Colonic mucosa (tissue), 4 donors: ENCODE data around the gene ETV3L. TPM values are rescaled to one million over a fixed set of nuclear protein-coding genes. Genes with fewer than 3 reads are reported as not detected.

ENCODE experiments used
- DNase-seq: peaks from one replicate; pipeline ENCODE4 v3.0.0-alpha.2; 2020
- H3K27ac ChIP-seq: fragments of 200-600 bp; one replicate; pipeline ENCODE4 v1.8.0; 2021
- H3K27me3 ChIP-seq: fragments of 200-600 bp; one replicate; pipeline ENCODE4 v1.8.0; 2021
- H3K36me3 ChIP-seq: fragments of 200-600 bp; one replicate; pipeline ENCODE4 v1.8.0; 2021
- H3K4me1 ChIP-seq: fragments of 200-600 bp; one replicate; pipeline ENCODE4 v1.8.0; 2021; ENCODE audit warnings: mild to moderate bottlenecking
- H3K4me3 ChIP-seq: fragments of 200-600 bp; one replicate; pipeline ENCODE4 v1.8.0; 2021
- H3K9ac ChIP-seq, 2 donors: one replicate each; pipeline ENCODE4 v1.7.0; 2013; ENCODE audit warnings: control low read depth in 2 of 2, low read depth in 2 of 2, low read length in 2 of 2
- H3K9me3 ChIP-seq: fragments of 200-600 bp; one replicate; pipeline ENCODE4 v1.8.0; 2021
- intact Hi-C: fragments of 100-400 bp; cut with DNase I; formaldehyde crosslinking; loops from one replicate; pipeline ENCODE4 v1.14.1; 2022
- total RNA-seq, 2 donors: library from RNA; stranded (reverse); fragmentation: NEBNext Ultra II Directional in 1 of 2; extraction: Animal tissue kit (Norgen Biotek cat#: 25700) in 1 of 2; gene quantifications; one replicate each; pipeline ENCODE4 v1.2.1, GENCODE V29; 2021
- TF ChIP-seq, protein P1 (sequence below): fragments of 200-600 bp; IDR thresholded peaks from one replicate; pipeline ENCODE4 v1.8.0; 2022; ENCODE audit warnings: antibody characterized with exemption, mild to moderate bottlenecking
- donor health status: healthy.
- donor health status: DM: no; HTN: no; CAD: no.
- donor health status: DM: no; HTN: no; CAD: no.

Gene ETV3L
- total RNA-seq, 2 donors from 2014 or later: not detected

DNA sequence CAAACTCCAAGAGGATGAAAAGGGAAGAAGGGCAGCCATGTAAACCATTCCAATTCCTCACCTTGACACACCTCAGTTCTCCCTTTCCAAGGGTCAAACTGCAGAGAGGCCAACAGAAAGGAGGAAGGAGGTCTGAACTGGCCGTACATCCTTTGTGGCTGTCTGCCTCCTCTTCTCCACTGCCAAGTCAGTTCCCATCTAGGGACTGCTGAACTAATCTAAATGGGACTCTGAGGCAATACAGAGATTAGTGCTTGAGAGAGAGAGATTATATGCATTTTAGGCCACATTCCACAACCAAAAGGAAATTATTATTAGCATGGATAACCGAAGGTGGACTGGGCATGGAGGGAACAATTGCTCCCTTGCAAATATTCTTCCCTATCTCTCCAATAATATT is 56.8 kb downstream of the ETV3L start:
- Histone ChIP-seq H3K36me3 (no peaks in the 10 kb centered on the region), H3K4me1 (peaks cover 7% of the 10 kb centered on the region), H3K9ac (no peak overlapping the region), H3K27me3 (no peaks in the 10 kb centered on the region), H3K27ac (no peak overlapping the region), H3K9me3 (no peaks in the 10 kb centered on the region), H3K4me3 (no peak overlapping the region)
- DNase-seq: no peak
- TF ChIP-seq, protein P1, sequence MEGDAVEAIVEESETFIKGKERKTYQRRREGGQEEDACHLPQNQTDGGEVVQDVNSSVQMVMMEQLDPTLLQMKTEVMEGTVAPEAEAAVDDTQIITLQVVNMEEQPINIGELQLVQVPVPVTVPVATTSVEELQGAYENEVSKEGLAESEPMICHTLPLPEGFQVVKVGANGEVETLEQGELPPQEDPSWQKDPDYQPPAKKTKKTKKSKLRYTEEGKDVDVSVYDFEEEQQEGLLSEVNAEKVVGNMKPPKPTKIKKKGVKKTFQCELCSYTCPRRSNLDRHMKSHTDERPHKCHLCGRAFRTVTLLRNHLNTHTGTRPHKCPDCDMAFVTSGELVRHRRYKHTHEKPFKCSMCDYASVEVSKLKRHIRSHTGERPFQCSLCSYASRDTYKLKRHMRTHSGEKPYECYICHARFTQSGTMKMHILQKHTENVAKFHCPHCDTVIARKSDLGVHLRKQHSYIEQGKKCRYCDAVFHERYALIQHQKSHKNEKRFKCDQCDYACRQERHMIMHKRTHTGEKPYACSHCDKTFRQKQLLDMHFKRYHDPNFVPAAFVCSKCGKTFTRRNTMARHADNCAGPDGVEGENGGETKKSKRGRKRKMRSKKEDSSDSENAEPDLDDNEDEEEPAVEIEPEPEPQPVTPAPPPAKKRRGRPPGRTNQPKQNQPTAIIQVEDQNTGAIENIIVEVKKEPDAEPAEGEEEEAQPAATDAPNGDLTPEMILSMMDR: no peak
- intact Hi-C loops: no loop called here

Other genes with a start within 250 kb of the ETV3L start
- not detected for gene INSRR, start 240.7 kb downstream of the ETV3L start, total RNA-seq
- gene NTRK1, start 238.9 kb downstream of the ETV3L start, total RNA-seq: 1 to 10 TPM in 1 of 2 donors, under 1 TPM in 1; 0.56 to 1.1 TPM
- 1 to 10 TPM; 2.5 to 3.5 TPM for gene PEAR1, start 206.1 kb downstream of the ETV3L start, total RNA-seq
- not detected for gene LRRC71, start 179.2 kb downstream of the ETV3L start, total RNA-seq
- gene ARHGEF11, start 54.1 kb downstream of the ETV3L start, total RNA-seq: 10 to 100 TPM; 35.2 to 43.3 TPM
- 10 to 100 TPM; 20.7 to 38.7 TPM for gene ETV3, start 38.6 kb upstream of the ETV3L start, total RNA-seq